Measurements from ENCODE around the gene DEPDC1B. TPM values are rescaled to one million over a fixed set of nuclear protein-coding genes. Genes with fewer than 3 reads are reported as not detected.

DEPDC1B gene
- total and polyA plus RNA-seq, 2 experiments from 2014 or later: 38.3 to 67.9 TPM

DNA sequence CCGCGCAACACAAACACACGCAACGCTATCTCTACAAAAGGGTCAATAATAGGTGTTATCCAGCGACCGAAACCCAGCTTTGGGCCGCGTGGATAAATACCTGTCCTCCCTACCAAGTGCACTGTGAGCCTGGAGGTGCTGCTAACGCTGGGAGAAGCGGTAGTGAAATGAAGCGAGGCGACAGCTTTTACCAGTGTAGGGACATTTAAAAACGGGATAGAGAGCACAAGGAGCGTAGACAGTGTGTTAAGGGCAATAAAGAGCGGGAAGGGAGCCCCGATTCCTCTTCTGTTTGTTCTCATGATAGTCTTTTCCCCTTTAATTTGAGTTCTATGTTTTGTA lies 421 bp upstream of the DEPDC1B start:
- Mint-ChIP-seq H3K9me3 (no peaks in the 10 kb centered on the region), H3K27me3 (ENCODE audit: insufficient read depth, low read depth, poor library complexity) (peaks cover 3% of the 10 kb centered on the region), H3K36me3 (ENCODE audit: low read depth) (peaks cover 9% of the 10 kb centered on the region), H3K4me1 (peaks cover 26% of the 10 kb centered on the region), H3K4me3 (peak overlapping the region; percentile 93), H3K27ac (peak overlapping the region; percentile 99)
- ATAC-seq (peak; percentile 22), DNase-seq (ENCODE audit: low spot score) (no peak)
- Histone ChIP-seq H3F3A (replicated peaks; ENCODE audit: low read depth) (no peaks in the 10 kb centered on the region), H3K27me3 (ENCODE audit: insufficient read depth) (no peaks in the 10 kb centered on the region), H4K20me1 (replicated peaks; ENCODE audit: insufficient read depth) (no peaks in the 10 kb centered on the region), H3K4me1 (ENCODE audit: insufficient read depth) (peaks cover 14% of the 10 kb centered on the region), H3K4me2 (peak overlapping the region; percentile 88), H3K79me2 (replicated peaks; ENCODE audit: insufficient read depth) (peaks cover 39% of the 10 kb centered on the region), H3K4me3 (peak overlapping the region; percentile 83), H3K9me2 (ENCODE audit: insufficient read depth) (no peaks in the 10 kb centered on the region), H2AFZ (peak overlapping the region; percentile 84), H3K36me3 (ENCODE audit: insufficient read depth) (no peaks in the 10 kb centered on the region), H3K27ac (ENCODE audit: low read depth) (peak overlapping the region; percentile 99)
- TF ChIP-seq STAT1 (IDR thresholded peaks at IDR 0.05; ENCODE audit: unreplicated experiment): no peak

DNA sequence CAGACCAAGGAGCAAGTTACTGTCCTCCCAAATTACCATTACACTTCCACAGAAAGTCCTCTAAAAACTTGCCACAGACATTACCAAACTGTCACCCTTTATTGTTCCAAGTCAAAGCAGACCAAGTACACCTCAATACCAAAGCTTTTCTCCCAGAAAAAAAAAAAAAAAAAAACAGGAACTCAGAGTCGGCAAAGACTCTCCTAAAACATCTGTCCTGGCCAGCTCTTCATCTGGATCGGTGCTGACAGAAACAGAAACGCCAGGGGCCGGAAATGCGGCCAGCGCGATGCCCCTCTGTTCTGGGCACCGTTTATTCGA lies 718 bp downstream of the DEPDC1B start:
- Mint-ChIP-seq H3K36me3 (ENCODE audit: low read depth) (peaks cover 18% of the 10 kb centered on the region), H3K9me3 (no peaks in the 10 kb centered on the region), H3K4me3 (peak overlapping the region; percentile 93), H3K27ac (peak overlapping the region; percentile 99), H3K27me3 (ENCODE audit: insufficient read depth, low read depth, poor library complexity) (peaks cover 3% of the 10 kb centered on the region), H3K4me1 (peaks cover 26% of the 10 kb centered on the region)
- Histone ChIP-seq H4K20me1 (replicated peaks; ENCODE audit: insufficient read depth) (no peaks in the 10 kb centered on the region), H3K36me3 (ENCODE audit: insufficient read depth) (no peaks in the 10 kb centered on the region), H3K27me3 (ENCODE audit: insufficient read depth) (no peaks in the 10 kb centered on the region), H3F3A (replicated peaks; ENCODE audit: low read depth) (no peaks in the 10 kb centered on the region), H3K79me2 (replicated peaks; ENCODE audit: insufficient read depth) (peaks cover 51% of the 10 kb centered on the region), H3K4me3 (peak overlapping the region; percentile 83), H2AFZ (peak overlapping the region; percentile 80; the same call in 1 of the 2 replicates), H3K4me1 (ENCODE audit: insufficient read depth) (peaks cover 14% of the 10 kb centered on the region), H3K9me2 (ENCODE audit: insufficient read depth) (no peaks in the 10 kb centered on the region), H3K4me2 (peak overlapping the region; percentile 88), H3K27ac (ENCODE audit: low read depth) (peak overlapping the region; percentile 99)
- DNase-seq (ENCODE audit: low spot score) (no peak), ATAC-seq (no peak)
- TF ChIP-seq ZNF331 (CRISPR knock-in tag; IDR thresholded peaks at IDR 0.05; ENCODE audit: low read depth): no peak
- no peak for TF ChIP-seq ZNF114 (CRISPR knock-in tag; IDR thresholded peaks at IDR 0.05)
- TF ChIP-seq EZH2 (IDR thresholded peaks at IDR 0.05; ENCODE audit: low read depth, unreplicated experiment): no peak
- no peak for TF ChIP-seq NANOG (IDR thresholded peaks at IDR 0.05; ENCODE audit: borderline replicate concordance)
- TF ChIP-seq, protein P1, sequence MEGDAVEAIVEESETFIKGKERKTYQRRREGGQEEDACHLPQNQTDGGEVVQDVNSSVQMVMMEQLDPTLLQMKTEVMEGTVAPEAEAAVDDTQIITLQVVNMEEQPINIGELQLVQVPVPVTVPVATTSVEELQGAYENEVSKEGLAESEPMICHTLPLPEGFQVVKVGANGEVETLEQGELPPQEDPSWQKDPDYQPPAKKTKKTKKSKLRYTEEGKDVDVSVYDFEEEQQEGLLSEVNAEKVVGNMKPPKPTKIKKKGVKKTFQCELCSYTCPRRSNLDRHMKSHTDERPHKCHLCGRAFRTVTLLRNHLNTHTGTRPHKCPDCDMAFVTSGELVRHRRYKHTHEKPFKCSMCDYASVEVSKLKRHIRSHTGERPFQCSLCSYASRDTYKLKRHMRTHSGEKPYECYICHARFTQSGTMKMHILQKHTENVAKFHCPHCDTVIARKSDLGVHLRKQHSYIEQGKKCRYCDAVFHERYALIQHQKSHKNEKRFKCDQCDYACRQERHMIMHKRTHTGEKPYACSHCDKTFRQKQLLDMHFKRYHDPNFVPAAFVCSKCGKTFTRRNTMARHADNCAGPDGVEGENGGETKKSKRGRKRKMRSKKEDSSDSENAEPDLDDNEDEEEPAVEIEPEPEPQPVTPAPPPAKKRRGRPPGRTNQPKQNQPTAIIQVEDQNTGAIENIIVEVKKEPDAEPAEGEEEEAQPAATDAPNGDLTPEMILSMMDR (conservative IDR thresholded peaks at IDR 0.05; ENCODE audit: low read depth in 2 of 2): no peak

DNA sequence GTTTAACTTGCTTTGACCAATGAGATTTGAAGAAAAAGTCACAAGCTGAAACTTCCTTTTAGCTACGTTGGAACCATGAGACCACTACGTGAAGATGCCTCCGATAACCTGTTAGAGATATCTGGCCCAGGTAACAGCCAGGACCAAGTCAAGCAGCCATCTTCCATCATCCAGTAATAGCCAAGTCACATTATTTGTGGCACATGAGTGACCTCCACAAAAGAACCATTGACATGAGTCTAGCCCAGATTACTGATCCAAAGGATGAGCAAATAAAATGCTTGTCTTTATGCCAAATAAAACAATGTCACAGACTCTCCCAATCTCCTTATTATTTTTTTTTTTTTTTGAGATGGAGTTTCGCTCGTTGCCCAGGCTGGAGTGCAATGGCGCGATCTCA lies 1.6 kb downstream of the DEPDC1B start:
- H4K20me1 ChIP-seq (replicated peaks; ENCODE audit: insufficient read depth): no peaks in the 10 kb centered on the region
- peaks cover 22% of the 10 kb centered on the region for H3K36me3 Mint-ChIP-seq (ENCODE audit: low read depth)
- peaks cover 60% of the 10 kb centered on the region for H3K79me2 ChIP-seq (replicated peaks; ENCODE audit: insufficient read depth)
- H3K4me3 ChIP-seq: peak overlapping the region; percentile 83; the same call in 1 of the 2 replicates
- no peaks in the 10 kb centered on the region for H3K36me3 ChIP-seq (ENCODE audit: insufficient read depth)
- no peaks in the 10 kb centered on the region for H3K9me2 ChIP-seq (ENCODE audit: insufficient read depth)
- H3K9me3 Mint-ChIP-seq: no peaks in the 10 kb centered on the region
- peaks cover 14% of the 10 kb centered on the region for H3K4me1 ChIP-seq (ENCODE audit: insufficient read depth)
- no peak for ATAC-seq
- peaks cover 26% of the 10 kb centered on the region for H3K4me1 Mint-ChIP-seq
- no peak overlapping the region for H3K27ac Mint-ChIP-seq
- peaks cover 3% of the 10 kb centered on the region for H3K27me3 Mint-ChIP-seq (ENCODE audit: insufficient read depth, low read depth, poor library complexity)
- peak overlapping the region; percentile 93 for H3K4me3 Mint-ChIP-seq
- peak overlapping the region; percentile 88; the same call in 1 of the 2 replicates for H3K4me2 ChIP-seq
- no peaks in the 10 kb centered on the region for H3F3A ChIP-seq (replicated peaks; ENCODE audit: low read depth)
- H3K27me3 ChIP-seq (ENCODE audit: insufficient read depth): no peaks in the 10 kb centered on the region
- H3K27ac ChIP-seq (ENCODE audit: low read depth): no peak overlapping the region
- DNase-seq (ENCODE audit: low spot score): no peak
- no peak overlapping the region for H2AFZ ChIP-seq
- TF ChIP-seq ZNF114 (CRISPR knock-in tag; IDR thresholded peaks at IDR 0.05) (no peak), EZH2 (IDR thresholded peaks at IDR 0.05; ENCODE audit: low read depth, unreplicated experiment) (no peak), NANOG (IDR thresholded peaks at IDR 0.05; ENCODE audit: borderline replicate concordance) (no peak), POLR2AphosphoS5 (IDR thresholded peaks at IDR 0.05; ENCODE audit: low read depth) (no peak), EZH2phosphoT487 (IDR thresholded peaks at IDR 0.05; ENCODE audit: unreplicated experiment) (no peak), CREB1 (CRISPR knock-in tag; IDR thresholded peaks at IDR 0.05; ENCODE audit: low read depth) (no peak)
- TF ChIP-seq, protein P1 (conservative IDR thresholded peaks at IDR 0.05; ENCODE audit: low read depth in 2 of 2): no peak
- TF ChIP-seq, protein P2, sequence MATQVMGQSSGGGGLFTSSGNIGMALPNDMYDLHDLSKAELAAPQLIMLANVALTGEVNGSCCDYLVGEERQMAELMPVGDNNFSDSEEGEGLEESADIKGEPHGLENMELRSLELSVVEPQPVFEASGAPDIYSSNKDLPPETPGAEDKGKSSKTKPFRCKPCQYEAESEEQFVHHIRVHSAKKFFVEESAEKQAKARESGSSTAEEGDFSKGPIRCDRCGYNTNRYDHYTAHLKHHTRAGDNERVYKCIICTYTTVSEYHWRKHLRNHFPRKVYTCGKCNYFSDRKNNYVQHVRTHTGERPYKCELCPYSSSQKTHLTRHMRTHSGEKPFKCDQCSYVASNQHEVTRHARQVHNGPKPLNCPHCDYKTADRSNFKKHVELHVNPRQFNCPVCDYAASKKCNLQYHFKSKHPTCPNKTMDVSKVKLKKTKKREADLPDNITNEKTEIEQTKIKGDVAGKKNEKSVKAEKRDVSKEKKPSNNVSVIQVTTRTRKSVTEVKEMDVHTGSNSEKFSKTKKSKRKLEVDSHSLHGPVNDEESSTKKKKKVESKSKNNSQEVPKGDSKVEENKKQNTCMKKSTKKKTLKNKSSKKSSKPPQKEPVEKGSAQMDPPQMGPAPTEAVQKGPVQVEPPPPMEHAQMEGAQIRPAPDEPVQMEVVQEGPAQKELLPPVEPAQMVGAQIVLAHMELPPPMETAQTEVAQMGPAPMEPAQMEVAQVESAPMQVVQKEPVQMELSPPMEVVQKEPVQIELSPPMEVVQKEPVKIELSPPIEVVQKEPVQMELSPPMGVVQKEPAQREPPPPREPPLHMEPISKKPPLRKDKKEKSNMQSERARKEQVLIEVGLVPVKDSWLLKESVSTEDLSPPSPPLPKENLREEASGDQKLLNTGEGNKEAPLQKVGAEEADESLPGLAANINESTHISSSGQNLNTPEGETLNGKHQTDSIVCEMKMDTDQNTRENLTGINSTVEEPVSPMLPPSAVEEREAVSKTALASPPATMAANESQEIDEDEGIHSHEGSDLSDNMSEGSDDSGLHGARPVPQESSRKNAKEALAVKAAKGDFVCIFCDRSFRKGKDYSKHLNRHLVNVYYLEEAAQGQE (IDR thresholded peaks at IDR 0.05; ENCODE audit: unreplicated experiment): no peak
- TF ChIP-seq, protein P3, sequence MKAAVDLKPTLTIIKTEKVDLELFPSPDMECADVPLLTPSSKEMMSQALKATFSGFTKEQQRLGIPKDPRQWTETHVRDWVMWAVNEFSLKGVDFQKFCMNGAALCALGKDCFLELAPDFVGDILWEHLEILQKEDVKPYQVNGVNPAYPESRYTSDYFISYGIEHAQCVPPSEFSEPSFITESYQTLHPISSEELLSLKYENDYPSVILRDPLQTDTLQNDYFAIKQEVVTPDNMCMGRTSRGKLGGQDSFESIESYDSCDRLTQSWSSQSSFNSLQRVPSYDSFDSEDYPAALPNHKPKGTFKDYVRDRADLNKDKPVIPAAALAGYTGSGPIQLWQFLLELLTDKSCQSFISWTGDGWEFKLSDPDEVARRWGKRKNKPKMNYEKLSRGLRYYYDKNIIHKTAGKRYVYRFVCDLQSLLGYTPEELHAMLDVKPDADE (IDR thresholded peaks at IDR 0.05): no peak

All from GM23338 (cell line).